A204.1 (cell line): ENCODE data around the gene CFAP107.
"Not testable (repeated sequence)": the region's sequence is repeated elsewhere in the genome, so short reads cannot be mapped to it uniquely, and the experiment has no call there.

Experiments
- FAIRE-seq: peaks from 2 replicates; lab custom pipeline; 2012; peaks lifted over from hg19 to GRCh38; lab: Jason Lieb, UNC

The CFAP107 gene, protein sequence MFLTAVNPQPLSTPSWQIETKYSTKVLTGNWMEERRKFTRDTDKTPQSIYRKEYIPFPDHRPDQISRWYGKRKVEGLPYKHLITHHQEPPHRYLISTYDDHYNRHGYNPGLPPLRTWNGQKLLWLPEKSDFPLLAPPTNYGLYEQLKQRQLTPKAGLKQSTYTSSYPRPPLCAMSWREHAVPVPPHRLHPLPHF

DNA sequence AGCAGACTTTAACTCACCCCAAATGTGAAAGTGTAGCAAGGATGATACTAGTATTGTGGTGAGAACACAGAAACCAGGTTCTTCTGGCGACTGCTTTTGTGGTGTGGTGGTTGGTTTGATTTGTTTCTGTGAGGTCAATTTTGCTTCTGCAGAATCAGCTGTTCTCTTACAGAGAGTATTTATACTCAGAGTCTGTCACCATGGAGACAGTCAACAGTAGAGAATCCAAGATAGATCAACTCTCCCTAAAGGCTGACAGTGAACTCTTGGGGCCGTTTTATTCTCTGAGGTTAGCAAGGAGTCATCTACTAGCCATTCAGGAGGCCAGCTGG lies at the start of gene CFAP107:
CFAP107 (plus strand) TSS at position 209 of the 332 bp plus-strand sequence. CDS start 231 bp downstream, outside the sequence.
- FAIRE-seq: no peak

DNA sequence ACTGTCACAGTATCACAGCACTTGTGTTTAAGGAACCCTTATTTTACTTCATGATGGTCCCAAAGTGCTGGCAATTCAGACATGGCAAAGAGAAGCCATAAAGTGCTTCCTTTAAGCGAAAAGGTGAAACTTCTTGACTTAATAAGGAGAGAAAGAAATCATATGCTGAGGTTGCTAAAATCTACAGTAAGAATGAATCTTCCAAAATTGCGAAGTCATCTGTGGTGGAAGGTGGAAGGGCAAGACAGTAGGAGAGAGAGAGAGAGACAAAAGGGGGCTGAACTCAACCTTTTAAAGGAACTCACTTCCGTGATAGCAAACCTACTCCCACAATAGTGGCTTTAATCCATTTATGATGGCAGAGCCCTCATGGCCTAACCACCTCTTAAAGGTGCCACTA lies 49.3 kb upstream of the CFAP107 start:
- FAIRE-seq: no peak

DNA sequence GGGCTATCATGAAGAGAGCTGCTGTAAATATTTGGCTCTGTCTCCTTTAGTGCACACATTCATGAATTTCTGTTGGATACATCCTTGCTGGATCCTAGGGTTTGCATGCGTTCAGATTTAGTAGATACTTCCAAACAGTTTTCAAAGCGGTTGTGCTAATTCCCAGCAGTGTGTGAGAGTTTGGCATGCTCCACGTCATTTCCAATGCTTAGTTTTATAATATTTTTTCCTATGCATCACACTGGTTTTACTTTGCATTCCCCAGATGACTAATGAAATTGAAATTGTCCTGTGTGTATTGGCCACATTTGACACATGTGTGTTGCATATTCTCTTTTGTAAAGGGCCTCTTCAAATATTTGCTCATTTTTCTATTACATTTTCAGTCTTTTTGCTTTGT lies 48.6 kb upstream of the CFAP107 start:
- no peak for FAIRE-seq

DNA sequence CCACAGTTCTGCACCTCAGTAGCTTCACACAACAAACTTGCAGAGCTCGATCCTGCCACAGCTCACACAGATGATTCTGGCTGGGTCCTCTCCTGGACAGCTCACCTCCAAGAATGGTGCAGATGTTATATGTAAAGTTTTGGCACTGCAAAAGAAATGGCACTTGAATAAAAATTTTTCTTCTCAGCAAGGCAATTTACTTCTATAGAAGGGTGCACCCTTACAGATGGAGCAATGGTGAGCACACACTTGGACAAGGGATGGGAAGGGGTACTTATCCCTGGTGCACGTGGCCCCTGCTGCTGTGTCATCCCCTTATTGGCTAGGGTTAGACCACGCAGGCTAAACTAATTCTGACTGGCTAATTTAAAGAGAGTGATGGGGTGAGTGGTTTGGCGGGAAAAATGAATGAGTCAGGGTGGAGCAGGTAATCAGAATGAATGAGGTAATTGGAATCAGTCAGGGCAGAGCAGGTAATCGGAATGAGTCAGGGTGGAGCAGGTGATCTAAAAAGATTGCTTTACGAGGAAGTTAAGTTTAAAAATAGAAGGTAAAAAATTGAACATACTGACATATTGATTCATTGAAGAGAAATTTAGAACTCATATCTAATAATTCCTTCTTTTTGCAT lies 42.1 kb upstream of the CFAP107 start:
- FAIRE-seq: no peak

DNA sequence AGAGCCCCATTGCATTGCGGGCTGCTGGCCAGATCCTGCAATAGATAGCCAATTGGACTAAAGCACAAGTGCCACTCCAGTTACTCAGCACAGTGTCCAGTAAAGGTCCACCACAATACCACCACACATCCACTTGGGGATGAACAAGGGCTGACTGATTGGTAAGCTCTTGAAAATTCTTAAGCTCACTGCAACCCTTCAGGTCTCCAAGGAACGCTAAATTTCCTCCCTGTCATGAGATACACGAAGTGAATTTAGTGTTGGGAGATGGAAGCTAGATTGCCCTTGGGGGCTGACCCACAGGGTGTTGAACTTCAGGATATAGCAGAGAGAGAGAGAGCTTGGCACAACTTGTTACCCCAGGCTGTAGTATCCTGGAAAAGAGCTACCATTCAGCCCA lies 39.9 kb upstream of the CFAP107 start:
- no peak for FAIRE-seq

DNA sequence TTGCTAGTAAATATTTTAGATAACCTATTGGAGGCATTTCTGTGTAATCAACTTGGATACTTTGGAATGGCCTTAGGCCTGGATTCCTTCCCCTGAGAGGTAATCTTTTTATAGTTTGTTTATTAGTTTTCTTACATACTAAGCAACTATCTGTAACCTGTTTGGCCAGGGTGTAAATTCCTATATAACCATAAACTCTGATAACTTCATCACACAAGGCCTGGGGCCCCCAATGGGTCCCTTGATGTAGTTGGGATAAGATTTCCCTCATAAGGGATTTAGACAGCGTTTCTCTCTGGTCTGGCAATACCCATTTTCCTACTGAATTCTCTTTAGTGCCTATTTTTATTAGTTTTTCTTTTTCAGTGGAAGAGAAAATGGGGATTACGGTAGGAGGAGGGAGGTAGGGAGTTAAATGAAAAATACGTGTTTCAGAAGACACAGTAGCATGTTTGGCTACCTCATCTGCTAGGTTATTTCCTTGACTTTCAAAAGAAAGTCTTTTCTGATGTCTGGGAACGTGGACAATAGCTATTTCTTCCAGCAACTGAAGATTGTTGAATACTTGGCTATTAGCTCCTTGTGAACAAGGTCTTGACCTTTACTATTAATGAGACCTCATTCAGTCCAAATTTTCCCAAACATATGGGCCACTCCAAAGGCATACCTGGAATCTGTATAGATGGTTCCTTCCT lies 37.5 kb upstream of the CFAP107 start:
- FAIRE-seq: no peak

DNA sequence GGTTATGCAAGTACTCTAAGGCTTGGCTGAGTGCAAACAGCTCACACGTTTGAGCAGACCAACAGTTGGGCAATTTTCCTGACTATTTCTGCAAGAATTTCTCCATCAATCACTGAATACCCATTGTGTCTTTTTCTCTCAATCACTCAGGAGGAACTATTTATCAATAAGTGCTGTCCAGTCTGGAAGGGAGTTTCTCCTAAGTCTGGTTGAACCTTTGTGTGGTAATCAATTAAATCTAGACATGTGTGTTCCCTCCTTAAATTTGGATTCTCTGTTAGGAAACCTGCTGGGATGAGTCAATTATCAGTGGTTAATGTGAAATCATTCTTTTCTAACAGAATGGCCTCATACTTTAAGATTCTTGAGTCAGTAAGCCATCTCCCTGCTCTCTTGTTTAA lies 36.9 kb upstream of the CFAP107 start:
- no peak for FAIRE-seq

DNA sequence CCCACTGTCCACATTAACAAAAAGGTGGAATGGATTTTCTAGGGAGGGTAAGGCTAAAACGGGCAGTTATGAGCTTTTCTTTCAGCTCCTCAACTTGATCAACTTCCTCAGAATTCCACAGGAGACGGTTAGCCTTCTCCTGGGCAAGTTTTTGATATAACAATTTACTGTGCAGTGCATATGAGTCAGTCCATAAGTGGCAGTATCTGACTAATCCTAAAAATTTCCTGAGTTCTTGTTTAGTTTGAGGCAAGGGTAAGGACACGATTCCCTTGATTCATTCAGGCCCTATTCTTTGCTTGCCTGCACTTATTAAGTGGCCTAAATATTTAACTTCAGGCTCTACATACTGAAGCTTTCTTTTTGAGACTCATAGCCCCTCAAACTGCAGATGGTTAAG lies 36.3 kb upstream of the CFAP107 start:
- FAIRE-seq: no peak

DNA sequence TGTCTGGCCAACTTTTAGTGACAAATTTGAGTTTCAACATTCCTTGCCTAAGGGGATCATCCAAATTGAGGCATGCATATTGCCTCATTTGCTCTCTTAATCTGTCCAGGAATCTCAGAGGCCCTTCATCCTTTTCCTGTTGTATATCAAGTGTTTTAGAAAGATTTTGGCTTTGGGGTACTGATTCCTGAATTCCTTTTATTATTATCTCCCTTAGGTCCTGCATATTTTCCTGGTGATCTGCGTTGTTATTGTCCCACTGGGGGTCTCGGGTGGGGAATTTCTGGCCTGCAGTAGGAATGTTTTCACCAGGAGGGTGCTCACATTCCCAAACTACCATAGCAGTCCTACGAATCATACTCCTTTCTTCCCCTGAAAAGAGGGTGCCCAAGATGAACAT lies 34.5 kb upstream of the CFAP107 start:
- FAIRE-seq: no peak

DNA sequence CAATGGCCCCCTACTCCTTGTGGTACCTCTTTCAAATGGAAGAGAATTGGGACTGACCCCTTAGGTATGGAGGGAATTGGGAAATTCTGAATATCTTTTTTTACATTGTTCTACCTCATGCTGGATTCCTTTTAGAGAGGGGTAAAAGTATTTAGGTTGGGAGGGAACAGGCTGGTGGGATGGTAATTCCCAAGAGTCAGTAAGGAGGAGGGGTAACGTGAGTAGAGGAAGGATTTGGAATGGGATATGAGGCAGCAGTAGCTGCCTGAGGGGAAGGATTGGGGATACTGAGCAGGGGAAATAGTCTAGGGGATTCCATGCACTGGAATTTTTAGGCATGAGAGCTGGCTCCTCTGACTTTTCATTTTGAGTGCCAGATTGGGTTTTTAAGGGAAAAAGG lies 33.9 kb upstream of the CFAP107 start:
- FAIRE-seq: no peak

DNA sequence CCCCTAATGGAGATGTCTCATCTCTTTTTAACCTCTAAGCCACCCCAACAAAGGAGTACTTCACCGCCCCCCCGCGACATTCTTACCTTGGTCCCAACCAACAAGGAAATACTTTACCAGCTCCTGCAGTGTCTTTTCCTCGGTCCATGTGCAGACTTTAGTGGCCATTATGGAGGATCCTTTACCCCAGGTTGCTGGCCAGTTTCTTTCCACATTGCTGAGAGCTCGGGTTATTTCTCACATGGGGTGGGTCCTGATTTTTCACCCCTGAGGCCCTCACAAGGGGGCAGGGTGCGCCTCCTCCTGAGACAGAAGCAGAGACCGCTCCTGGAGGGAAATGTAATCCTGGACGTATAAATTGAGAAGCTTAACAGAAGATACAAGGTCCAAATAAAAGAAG lies 33.1 kb upstream of the CFAP107 start:
- no peak for FAIRE-seq

DNA sequence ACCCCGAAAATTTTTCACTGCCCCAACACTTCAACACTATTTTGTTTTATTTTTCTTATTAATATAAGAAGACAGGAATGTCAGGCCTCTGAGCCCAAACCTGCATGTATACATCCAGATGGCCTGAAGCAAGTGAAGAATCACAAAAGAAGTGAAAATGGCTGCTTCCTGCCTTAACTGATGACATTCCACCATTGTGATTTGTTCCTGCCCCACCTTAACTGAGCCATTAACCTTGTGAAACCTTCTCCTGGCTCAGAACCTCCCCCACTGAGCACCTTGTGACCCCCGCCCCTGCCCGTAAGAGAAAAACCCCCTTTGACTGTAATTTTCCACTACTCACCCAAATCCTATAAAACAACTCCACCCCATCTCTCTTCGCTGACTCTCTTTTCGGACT lies 32.3 kb upstream of the CFAP107 start:
- not testable (repeated sequence) for FAIRE-seq

DNA sequence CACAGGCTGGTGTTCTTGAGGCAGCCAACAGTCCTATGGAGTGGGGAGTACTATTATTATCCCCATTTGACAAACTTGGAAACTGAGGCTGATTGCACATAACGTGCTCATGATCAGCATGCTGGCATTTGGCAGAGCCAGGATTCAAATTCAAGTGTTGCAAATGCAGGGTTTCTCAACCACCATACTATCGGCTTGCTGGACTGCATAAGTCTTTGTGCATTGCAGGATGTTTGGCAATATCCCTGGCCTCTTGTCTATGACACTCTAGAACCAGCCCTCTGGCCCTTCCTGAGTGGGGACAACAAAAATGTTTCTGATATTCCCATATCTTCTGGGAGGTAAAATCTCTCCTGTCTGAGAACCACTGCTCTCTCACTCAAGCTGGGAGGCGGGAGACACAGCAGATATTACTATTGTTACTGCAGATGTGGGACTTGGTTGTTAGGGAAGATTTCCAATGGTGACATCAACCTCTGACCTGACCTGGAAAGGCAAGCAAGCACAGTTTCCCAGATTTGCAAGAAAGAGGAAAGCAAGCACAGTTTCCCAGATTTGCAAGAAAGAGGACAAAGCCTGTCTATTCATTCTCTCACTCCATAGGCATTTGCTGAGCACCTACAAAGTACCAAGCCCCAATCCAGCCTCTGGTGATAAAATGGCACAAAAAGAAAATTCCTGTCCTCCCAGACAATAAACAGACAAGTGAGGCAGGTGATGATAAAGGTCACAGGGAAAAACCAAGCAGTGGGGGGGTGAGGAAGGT lies 31.1 kb upstream of the CFAP107 start:
- FAIRE-seq: no peak

DNA sequence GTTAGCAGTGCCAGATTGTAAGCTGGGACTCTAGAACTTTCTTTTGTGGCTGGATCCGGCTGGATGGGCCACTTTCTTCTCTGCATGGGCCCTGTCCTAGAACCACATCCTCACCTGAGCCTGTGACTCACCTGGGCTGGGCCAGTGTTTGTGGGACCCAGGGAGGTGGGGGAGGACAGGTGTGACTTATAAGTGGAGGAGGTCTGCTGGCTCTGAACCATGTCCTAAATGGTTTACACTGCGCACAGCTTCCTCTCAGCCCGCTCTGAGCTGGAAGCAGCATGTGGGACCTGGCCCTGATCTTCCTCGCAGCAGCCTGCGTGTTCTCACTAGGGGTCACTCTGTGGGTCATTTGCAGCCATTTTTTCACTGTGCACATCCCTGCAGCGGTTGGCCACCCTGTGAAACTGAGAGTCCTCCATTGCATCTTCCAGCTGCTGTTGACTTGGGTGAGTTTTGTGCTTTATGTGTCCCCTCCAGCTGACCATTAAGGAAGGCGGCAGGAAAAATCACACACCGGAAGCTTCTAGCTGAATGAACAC lies 30.0 kb upstream of the CFAP107 start, which contains the start of gene AADACL3:
AADACL3 (plus strand) TSS at position 215 of the 542 bp plus-strand sequence; CDS start at position 282, 67 bp downstream.
- no peak for FAIRE-seq

DNA sequence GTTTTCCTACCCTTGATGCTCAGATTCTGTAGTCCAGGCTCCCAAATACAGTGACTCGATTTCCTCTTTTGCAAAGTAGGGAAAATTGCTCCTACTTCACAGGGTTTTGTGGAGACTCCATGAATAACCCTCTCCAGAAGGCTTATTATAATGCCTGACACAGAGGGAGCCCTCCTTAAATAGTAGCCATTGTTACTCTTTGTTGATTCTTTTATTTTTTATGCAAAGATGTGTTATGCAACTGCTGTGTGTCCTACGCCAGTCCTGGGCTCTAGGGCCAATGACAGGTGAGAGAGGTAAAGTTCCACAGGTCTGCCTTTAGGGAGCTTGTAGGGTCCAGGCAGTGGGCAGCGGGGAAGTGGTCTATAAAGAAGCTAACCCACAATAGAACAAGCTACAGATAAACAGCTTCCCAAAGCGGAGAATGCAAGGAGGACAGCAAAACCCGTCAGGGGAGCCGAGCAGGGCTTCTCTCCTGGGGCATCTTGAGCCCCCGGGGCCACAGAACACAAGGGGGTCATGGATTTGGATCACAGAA lies 28.6 kb upstream of the CFAP107 start:
- no peak for FAIRE-seq

DNA sequence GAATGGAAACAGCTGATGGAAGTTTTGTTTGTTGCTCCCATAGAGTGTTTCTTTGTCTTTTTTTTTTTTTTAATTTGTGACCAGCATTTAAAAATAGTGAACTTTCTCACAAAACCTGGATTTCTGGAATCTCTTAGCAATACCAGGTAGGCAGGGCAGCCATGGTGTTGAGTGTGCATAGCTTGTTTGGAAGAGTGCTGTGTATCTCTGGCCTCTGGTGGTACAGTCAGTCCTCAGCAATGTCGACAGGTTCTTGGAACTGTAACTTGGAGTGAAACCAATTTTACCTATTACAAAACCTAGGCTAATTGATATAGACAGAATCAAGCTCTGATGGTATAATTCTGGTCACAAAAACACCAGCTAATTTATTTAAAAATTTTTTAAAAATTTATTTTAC lies 23.4 kb upstream of the CFAP107 start:
- FAIRE-seq: no peak

DNA sequence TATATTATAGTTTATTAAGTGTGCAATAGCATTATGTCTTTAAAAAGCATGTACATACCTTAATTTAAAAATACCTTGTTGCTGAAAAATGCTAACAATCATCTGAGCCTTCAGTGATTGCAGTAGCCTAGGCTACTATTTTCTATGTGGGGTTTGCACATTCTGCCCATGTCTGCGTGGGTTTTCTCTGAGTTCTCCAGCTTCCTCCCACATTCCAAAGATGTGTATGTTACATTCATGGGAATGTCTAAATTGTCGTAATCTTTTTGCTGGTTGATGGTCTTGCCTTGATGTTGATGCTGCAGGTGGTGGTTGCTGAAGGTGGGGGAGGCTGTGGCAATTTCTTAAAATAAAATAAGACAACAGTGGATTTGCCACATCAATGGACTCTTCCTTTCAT lies 17.6 kb upstream of the CFAP107 start:
- FAIRE-seq: no peak

DNA sequence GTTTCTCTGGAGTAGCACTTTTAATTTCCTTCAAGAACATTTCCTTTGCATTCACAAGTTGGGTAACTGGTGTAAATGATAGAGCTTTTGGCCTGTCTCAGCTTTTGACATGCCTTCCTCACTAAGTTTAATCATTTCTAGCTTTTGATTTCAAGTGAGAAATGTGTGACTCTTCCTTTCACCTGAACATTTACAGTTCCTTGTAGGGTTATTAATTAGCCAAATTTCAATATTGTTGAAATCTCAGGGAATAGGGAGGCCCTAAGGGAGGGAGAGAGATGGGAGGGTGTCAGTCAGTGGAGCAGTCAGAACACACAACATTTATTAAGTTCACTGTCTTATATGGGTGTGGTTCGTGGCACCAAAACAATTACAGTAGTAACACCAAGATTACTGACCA lies 15.8 kb upstream of the CFAP107 start:
- no peak for FAIRE-seq

DNA sequence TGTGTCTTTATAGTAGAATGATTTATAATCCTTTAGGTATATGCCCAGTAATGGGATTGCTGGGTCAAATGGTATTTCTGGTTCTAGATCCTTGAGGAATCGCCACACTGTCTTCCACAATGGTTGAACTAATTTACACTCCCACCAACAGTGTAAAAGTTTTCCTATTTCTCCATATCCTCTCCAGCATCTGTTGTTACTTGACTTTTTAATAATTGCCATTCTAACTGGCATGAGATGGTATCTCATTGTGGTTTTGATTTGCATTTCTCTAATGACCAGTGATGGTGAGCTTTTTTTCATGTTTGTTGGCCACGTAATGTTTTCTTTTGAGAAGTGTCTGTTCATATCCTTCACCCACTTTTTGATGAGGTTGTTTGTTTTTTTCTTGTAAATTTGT lies 14.9 kb upstream of the CFAP107 start:
- FAIRE-seq: not testable (repeated sequence)

DNA sequence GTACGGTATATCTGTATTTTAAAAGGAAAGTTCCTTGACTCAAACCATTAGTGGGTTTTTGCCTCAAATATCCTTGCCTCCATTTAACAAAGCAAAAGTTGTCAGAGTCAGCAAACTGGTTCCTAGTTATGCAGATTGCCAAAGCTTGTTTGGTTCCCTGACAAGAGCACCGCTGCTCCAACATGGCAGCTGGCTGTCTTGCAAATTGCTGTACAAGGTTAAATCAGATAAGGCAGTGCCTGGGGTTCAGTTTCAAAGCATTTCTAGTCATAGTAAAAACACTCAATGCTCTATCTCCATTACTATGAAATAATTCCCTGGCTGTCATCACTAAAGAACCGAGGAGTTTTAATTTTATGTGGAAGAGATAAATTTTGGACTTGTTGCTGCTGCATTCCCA lies 11.3 kb upstream of the CFAP107 start:
- no peak for FAIRE-seq

DNA sequence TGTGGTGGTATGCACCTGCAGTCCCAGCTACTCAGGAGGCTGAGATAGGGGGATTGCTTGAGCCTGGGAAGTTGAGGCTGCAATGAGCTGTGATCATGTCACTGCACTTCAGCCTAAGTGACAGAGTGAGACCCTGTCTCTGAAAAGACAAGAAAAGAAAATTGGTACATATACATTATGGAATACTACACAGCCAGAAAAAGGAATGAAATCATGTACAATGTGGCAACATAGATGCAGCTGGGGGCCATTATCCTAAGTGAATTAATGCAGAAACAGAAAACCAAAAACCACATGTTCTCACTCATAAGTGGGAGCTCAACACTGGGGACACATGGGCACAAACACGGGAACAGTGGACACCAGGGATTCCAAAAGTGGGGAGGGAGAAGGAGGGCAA lies 7.1 kb upstream of the CFAP107 start:
- no peak for FAIRE-seq

DNA sequence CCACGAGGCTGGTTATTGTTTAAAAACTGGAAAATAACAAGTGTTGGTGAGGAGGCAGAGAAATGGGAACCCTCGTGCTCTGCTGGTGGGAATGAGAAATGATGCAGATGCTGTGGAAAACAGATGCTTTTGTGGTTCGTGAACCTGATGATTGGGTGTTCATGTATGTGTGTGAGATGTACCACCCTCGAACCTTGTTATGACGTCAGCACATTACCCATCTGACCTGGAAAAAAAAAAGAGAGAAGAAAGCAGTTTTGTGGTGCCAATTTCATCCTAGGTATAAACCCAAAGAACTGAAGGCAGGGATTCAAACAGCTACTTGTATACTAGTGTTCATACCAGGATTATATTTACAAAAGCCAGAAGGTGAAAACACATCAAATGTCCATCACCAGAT lies 6.4 kb upstream of the CFAP107 start:
- FAIRE-seq: no peak

DNA sequence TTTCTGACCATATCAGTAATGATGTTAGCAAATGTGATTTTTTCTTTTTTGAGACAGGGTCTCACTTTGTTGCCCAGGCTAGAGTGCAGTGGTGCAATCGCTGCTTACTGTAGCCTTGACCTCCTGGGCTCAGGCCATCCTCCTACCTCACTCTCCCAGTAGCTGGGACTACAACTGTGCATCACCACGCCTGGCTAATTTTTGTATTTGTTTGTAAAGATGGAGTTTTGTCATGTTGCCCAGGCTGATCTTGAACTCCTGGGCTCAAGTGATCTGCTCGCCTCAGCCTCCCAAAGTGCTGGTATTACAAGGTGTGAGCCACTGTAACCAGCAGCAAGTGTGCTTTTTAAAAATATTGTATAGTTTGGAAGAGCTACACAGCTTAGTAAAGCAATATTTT lies 4.1 kb upstream of the CFAP107 start:
- FAIRE-seq: no peak
